ENCODE results near the gene RPS10.

DNA sequence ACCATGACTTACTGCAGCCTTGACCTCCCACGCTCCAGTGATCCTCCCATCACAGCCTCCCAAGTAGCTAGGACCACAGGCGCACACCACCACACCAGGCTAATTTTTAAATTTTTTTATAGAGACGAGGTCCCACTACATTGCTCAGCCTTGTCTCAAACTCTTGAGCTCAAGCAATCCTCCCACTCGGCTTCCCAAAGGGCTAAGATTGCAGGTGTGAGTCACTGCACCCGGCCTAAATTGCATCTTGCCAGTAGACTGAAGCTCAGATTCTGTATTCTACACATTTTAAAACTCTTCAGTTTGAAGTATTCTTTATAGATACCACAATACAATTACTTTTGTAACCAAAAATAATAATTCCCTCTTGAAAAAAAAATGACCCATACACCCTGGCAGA is 44.8 kb downstream of the RPS10 start:
- TF ChIP-seq EZH2 (IDR thresholded peaks at IDR 0.05) (no peak), POLR2AphosphoS5 (IDR thresholded peaks at IDR 0.05; ENCODE audit: borderline replicate concordance, low read depth, low read length) (no peak), FOXP2 (optimal IDR thresholded peaks at IDR 0.05; ENCODE audit: control extremely low read depth, extremely low read length, insufficient read depth) (no peak)
